HEK293 (cell line): ENCODE results near the gene PSMC3.

Experiments used
- CTCF ChIA-PET: fragments of 350-600 bp; formaldehyde crosslinking; extraction: SDS; loops from one replicate; lab custom pipeline; 2021; ENCODE audit warnings: antibody characterized with exemption; lab: Yijun Ruan, JAX
- POLR2A ChIA-PET: fragments of 300-600 bp; formaldehyde crosslinking; extraction: SDS; loops from one replicate; lab custom pipeline; 2020; ENCODE audit warnings: antibody characterized with exemption, inconsistent platforms; lab: Yijun Ruan, JAX
- H3K27ac ChIP-seq: fragments of 200-500 bp; sonication (Bioruptor generic); 2 replicates; pipeline ENCODE4 v1.5.1; 2014; ENCODE audit warnings: low read depth, low read length, control low read depth, inconsistent platforms; ENCODE audit errors: extremely low read depth
- H3K36me3 ChIP-seq, 2 experiments: fragments of 200-500 bp in 1 of 2; sonication (Bioruptor generic) in 1 of 2; 1 replicate in 1 of 2; 2 replicates in 1 of 2; pipeline ENCODE4 v1.5.1; 2014 to 2017; ENCODE audit warnings: inconsistent platforms in 2 of 2, low read length in 2 of 2; ENCODE audit not compliant: control insufficient read depth in 2 of 2, insufficient read depth in 1 of 2
- H3K4me1 ChIP-seq: fragments of 200-500 bp; sonication (Bioruptor generic); 2 replicates; pipeline ENCODE4 v1.5.1; 2014; ENCODE audit warnings: mild to moderate bottlenecking, low read length, inconsistent platforms; ENCODE audit not compliant: control insufficient read depth, insufficient read depth
- H3K4me3 ChIP-seq: 2 replicates; pipeline ENCODE4 v1.5.1; 2011; ENCODE audit warnings: low read depth, mild to moderate bottlenecking, control low read depth, low read length, moderate library complexity
- H3K9me3 ChIP-seq: fragments of 200-500 bp; sonication (Bioruptor generic); 2 replicates; pipeline ENCODE4 v1.5.1; 2014; ENCODE audit warnings: low read depth, low read length, inconsistent platforms; ENCODE audit not compliant: control insufficient read depth, insufficient read depth
- CTCF ChIP-seq: fragments of 450-650 bp; formaldehyde crosslinking; IDR thresholded peaks from 2 replicates; pipeline ENCODE4 v1.5.1; 2016; ENCODE audit warnings: missing biosample characterization, missing genetic modification characterization
- KLF1 ChIP-seq: fragments of 450-650 bp; formaldehyde crosslinking; IDR thresholded peaks from 2 replicates; pipeline ENCODE4 v1.5.1; 2016; ENCODE audit warnings: missing biosample characterization, missing genetic modification characterization
- OSR2 ChIP-seq: fragments of 450-650 bp; formaldehyde crosslinking; IDR thresholded peaks from 2 replicates; pipeline ENCODE4 v1.5.1; 2016; ENCODE audit warnings: missing biosample characterization, missing genetic modification characterization
- SALL2 ChIP-seq: fragments of 450-650 bp; formaldehyde crosslinking; IDR thresholded peaks from 2 replicates; pipeline ENCODE4 v1.5.0; 2017; ENCODE audit warnings: missing biosample characterization, mild to moderate bottlenecking, missing genetic modification characterization, borderline replicate concordance
- TSHZ1 ChIP-seq: fragments of 450-650 bp; formaldehyde crosslinking; IDR thresholded peaks from 2 replicates; pipeline ENCODE4 v1.5.1; 2016; ENCODE audit warnings: missing biosample characterization, missing genetic modification characterization, borderline replicate concordance
- ZBTB26 ChIP-seq: fragments of 450-650 bp; formaldehyde crosslinking; optimal IDR thresholded peaks from 2 replicates; pipeline ENCODE3; 2016; ENCODE audit warnings: missing biosample characterization, mild to moderate bottlenecking, missing genetic modification characterization
- ZFHX2 ChIP-seq: fragments of 450-650 bp; formaldehyde crosslinking; conservative IDR thresholded peaks from 2 replicates; pipeline ENCODE4 v1.5.1; 2016; ENCODE audit warnings: missing biosample characterization, missing genetic modification characterization
- ZNF114 ChIP-seq: fragments of 450-650 bp; formaldehyde crosslinking; IDR thresholded peaks from 2 replicates; pipeline ENCODE4 v1.5.0; 2017; ENCODE audit warnings: missing biosample characterization, missing genetic modification characterization
- ZNF138 ChIP-seq: fragments of 450-650 bp; formaldehyde crosslinking; IDR thresholded peaks from 2 replicates; pipeline ENCODE4 v1.5.1; 2016; ENCODE audit warnings: missing biosample characterization, missing genetic modification characterization, borderline replicate concordance
- ZNF248 ChIP-seq: fragments of 450-650 bp; formaldehyde crosslinking; IDR thresholded peaks from 2 replicates; pipeline ENCODE4 v1.5.1; 2017; ENCODE audit warnings: missing biosample characterization, missing genetic modification characterization
- ZNF302 ChIP-seq: fragments of 450-650 bp; formaldehyde crosslinking; IDR thresholded peaks from 2 replicates; pipeline ENCODE4 v1.5.1; 2016; ENCODE audit warnings: missing biosample characterization, missing genetic modification characterization, low read depth
- ZNF416 ChIP-seq: fragments of 450-650 bp; formaldehyde crosslinking; IDR thresholded peaks from 2 replicates; pipeline ENCODE4 v1.5.1; 2016; ENCODE audit warnings: missing biosample characterization, missing genetic modification characterization
- ZNF501 ChIP-seq: fragments of 450-650 bp; formaldehyde crosslinking; IDR thresholded peaks from 2 replicates; pipeline ENCODE4 v1.5.1; 2016; ENCODE audit warnings: missing biosample characterization, missing genetic modification characterization
- ZNF629 ChIP-seq: fragments of 450-650 bp; formaldehyde crosslinking; IDR thresholded peaks from 2 replicates; pipeline ENCODE4 v1.5.1; 2017; ENCODE audit warnings: missing biosample characterization, missing genetic modification characterization
- ZNF654 ChIP-seq: fragments of 450-650 bp; formaldehyde crosslinking; IDR thresholded peaks from 2 replicates; pipeline ENCODE4 v1.5.1; 2016; ENCODE audit warnings: low read depth, missing biosample characterization, missing genetic modification characterization
- ZNF837 ChIP-seq: fragments of 450-650 bp; formaldehyde crosslinking; IDR thresholded peaks from 2 replicates; pipeline ENCODE4 v1.5.1; 2016; ENCODE audit warnings: missing biosample characterization, missing genetic modification characterization
- ZSCAN30 ChIP-seq: fragments of 450-650 bp; IDR thresholded peaks from 2 replicates; pipeline ENCODE4 v1.5.1; 2018; ENCODE audit warnings: missing biosample characterization, mild to moderate bottlenecking, missing genetic modification characterization, moderate library complexity
- TF ChIP-seq, protein P1 (sequence below): fragments of 450-650 bp; formaldehyde crosslinking; IDR thresholded peaks from 2 replicates; pipeline ENCODE4 v1.5.1; 2016; ENCODE audit warnings: missing biosample characterization, missing genetic modification characterization, low read depth
- TF ChIP-seq, protein P2 (sequence below): fragments of 450-650 bp; formaldehyde crosslinking; IDR thresholded peaks from 2 replicates; pipeline ENCODE4 v1.5.1; 2017; ENCODE audit warnings: missing biosample characterization, missing genetic modification characterization
- TF ChIP-seq, protein P3 (sequence below): fragments of 450-650 bp; formaldehyde crosslinking; IDR thresholded peaks from 2 replicates; pipeline ENCODE4 v1.5.1; 2016; ENCODE audit warnings: missing biosample characterization, missing genetic modification characterization

PSMC3 gene

GRCh38 chr11:47426062-47426956, at the start of gene PSMC3:
PSMC3 (minus strand) TSS chr11:47426439; CDS start chr11:47426279, 160 bp downstream.
- peak within 1 kb of the TSS; percentile 73 for H3K27ac ChIP-seq
- peak within 1 kb of the TSS; percentile 100 for H3K4me3 ChIP-seq
- POLR2A ChIA-PET: interaction anchor here (0.5 to 4.1 kb wide), 10 partner anchors 9 to 212 kb away, joined by 3 to 37 read pairs (median 4); partner anchors contain the start of gene SLC39A13
- CTCF ChIA-PET: interaction anchor here (0.5 to 1.9 kb wide), 8 partner anchors 14 to 115 kb away, joined by 3 to 10 read pairs (median 4); no protein-coding TSS in a partner anchor
- peaks cover 7 to 39% of the 10 kb centered on the region in 2 experiments; a peak in 2 of 3 replicates for H3K36me3 ChIP-seq
- 0 out of 2 replicates have a peak, but pooled peaks cover 3% of the 10 kb centered on the region for H3K4me1 ChIP-seq
- H3K9me3 ChIP-seq: no peaks in the 10 kb centered on the region
- peak; percentile 80 for TF ChIP-seq ZNF501 (tag by site-specific recombination)
- no peak for TF ChIP-seq ZNF114
- peak; percentile 84 for TF ChIP-seq ZFHX2 (tag by site-specific recombination)
- TF ChIP-seq, protein P1, sequence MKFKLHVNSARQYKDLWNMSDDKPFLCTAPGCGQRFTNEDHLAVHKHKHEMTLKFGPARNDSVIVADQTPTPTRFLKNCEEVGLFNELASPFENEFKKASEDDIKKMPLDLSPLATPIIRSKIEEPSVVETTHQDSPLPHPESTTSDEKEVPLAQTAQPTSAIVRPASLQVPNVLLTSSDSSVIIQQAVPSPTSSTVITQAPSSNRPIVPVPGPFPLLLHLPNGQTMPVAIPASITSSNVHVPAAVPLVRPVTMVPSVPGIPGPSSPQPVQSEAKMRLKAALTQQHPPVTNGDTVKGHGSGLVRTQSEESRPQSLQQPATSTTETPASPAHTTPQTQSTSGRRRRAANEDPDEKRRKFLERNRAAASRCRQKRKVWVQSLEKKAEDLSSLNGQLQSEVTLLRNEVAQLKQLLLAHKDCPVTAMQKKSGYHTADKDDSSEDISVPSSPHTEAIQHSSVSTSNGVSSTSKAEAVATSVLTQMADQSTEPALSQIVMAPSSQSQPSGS (tag by site-specific recombination): no peak
- TF ChIP-seq CTCF (tag by site-specific recombination): no peak
- TF ChIP-seq ZNF248: no peak
- TF ChIP-seq ZNF629: peak; percentile 64; the same call in 1 of the 2 replicates
- TF ChIP-seq OSR2 (tag by site-specific recombination): no peak
- TF ChIP-seq ZSCAN30 (tag by site-specific recombination): no peak
- TF ChIP-seq ZNF302: no peak
- peak; percentile 24; the same call in 1 of the 2 replicates for TF ChIP-seq SALL2 (tag by site-specific recombination)
- TF ChIP-seq ZBTB26 (tag by site-specific recombination): peak; percentile 76
- no peak for TF ChIP-seq ZNF837 (tag by site-specific recombination)
- no peak for TF ChIP-seq TSHZ1
- no peak for TF ChIP-seq ZNF138 (tag by site-specific recombination)
- TF ChIP-seq, protein P2, sequence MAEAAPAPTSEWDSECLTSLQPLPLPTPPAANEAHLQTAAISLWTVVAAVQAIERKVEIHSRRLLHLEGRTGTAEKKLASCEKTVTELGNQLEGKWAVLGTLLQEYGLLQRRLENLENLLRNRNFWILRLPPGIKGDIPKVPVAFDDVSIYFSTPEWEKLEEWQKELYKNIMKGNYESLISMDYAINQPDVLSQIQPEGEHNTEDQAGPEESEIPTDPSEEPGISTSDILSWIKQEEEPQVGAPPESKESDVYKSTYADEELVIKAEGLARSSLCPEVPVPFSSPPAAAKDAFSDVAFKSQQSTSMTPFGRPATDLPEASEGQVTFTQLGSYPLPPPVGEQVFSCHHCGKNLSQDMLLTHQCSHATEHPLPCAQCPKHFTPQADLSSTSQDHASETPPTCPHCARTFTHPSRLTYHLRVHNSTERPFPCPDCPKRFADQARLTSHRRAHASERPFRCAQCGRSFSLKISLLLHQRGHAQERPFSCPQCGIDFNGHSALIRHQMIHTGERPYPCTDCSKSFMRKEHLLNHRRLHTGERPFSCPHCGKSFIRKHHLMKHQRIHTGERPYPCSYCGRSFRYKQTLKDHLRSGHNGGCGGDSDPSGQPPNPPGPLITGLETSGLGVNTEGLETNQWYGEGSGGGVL (tag by site-specific recombination): no peak
- no peak for TF ChIP-seq ZNF416 (tag by site-specific recombination)
- TF ChIP-seq, protein P3, sequence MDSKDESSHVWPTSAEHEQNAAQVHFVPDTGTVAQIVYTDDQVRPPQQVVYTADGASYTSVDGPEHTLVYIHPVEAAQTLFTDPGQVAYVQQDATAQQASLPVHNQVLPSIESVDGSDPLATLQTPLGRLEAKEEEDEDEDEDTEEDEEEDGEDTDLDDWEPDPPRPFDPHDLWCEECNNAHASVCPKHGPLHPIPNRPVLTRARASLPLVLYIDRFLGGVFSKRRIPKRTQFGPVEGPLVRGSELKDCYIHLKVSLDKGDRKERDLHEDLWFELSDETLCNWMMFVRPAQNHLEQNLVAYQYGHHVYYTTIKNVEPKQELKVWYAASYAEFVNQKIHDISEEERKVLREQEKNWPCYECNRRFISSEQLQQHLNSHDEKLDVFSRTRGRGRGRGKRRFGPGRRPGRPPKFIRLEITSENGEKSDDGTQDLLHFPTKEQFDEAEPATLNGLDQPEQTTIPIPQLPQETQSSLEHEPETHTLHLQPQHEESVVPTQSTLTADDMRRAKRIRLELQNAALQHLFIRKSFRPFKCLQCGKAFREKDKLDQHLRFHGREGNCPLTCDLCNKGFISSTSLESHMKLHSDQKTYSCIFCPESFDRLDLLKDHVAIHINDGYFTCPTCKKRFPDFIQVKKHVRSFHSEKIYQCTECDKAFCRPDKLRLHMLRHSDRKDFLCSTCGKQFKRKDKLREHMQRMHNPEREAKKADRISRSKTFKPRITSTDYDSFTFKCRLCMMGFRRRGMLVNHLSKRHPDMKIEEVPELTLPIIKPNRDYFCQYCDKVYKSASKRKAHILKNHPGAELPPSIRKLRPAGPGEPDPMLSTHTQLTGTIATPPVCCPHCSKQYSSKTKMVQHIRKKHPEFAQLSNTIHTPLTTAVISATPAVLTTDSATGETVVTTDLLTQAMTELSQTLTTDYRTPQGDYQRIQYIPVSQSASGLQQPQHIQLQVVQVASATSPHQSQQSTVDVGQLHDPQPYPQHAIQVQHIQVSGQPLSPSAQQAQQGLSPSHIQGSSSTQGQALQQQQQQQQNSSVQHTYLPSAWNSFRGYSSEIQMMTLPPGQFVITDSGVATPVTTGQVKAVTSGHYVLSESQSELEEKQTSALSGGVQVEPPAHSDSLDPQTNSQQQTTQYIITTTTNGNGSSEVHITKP (tag by site-specific recombination): peak; percentile 92
- TF ChIP-seq ZNF654 (tag by site-specific recombination): no peak
- TF ChIP-seq KLF1 (tag by site-specific recombination): peak; percentile 25; the same call in 1 of the 2 replicates
